Neural progenitor cell (in vitro differentiated cells): ENCODE data around the gene XPC. TPM values are rescaled to one million over a fixed set of nuclear protein-coding genes. Genes with fewer than 3 reads are reported as not detected.

Source experiments
- DNase-seq: peaks from one replicate; pipeline ENCODE4 v3.0.0-alpha.2; 2016; ENCODE audit warnings: low spot score
- H2AFZ ChIP-seq: fragments of 200-600 bp; sonication (generic); replicated peaks from 2 replicates; pipeline ENCODE4 v1.6.1; 2016; ENCODE audit warnings: antibody characterized with exemption
- H3F3A ChIP-seq: fragments of 200-600 bp; sonication (generic); 2 replicates; pipeline ENCODE4 v1.6.1; 2016; ENCODE audit warnings: antibody characterized with exemption, low read depth
- H3K27ac ChIP-seq: fragments of 200-600 bp; sonication (generic); 2 replicates; pipeline ENCODE4 v1.5.1; 2016; ENCODE audit warnings: mild to moderate bottlenecking
- H3K27me3 ChIP-seq: fragments of 200-600 bp; sonication (generic); 2 replicates; pipeline ENCODE4 v1.6.1; 2016; ENCODE audit warnings: mild to moderate bottlenecking, moderate library complexity
- H3K36me3 ChIP-seq: fragments of 200-600 bp; sonication (generic); 2 replicates; pipeline ENCODE4 v1.5.1; 2016
- H3K4me1 ChIP-seq: fragments of 200-600 bp; sonication (generic); 2 replicates; pipeline ENCODE4 v1.6.1; 2016; ENCODE audit warnings: mixed run types
- H3K4me2 ChIP-seq: fragments of 200-600 bp; sonication (generic); 2 replicates; pipeline ENCODE4 v1.6.1; 2016
- H3K4me3 ChIP-seq: fragments of 200-600 bp; sonication (generic); 2 replicates; pipeline ENCODE4 v1.5.1; 2016
- H3K79me2 ChIP-seq: fragments of 200-600 bp; sonication (generic); 2 replicates; pipeline ENCODE4 v1.6.1; 2016; ENCODE audit warnings: low read depth
- H3K9ac ChIP-seq: fragments of 200-600 bp; sonication (generic); 2 replicates; pipeline ENCODE4 v1.6.1; 2016
- H3K9me3 ChIP-seq: fragments of 200-600 bp; sonication (generic); 2 replicates; pipeline ENCODE4 v1.5.1; 2016; ENCODE audit warnings: low read depth
- H4K20me1 ChIP-seq: fragments of 200-600 bp; sonication (generic); 2 replicates; pipeline ENCODE4 v1.6.1; 2016; ENCODE audit warnings: low read depth
- H3K27ac Mint-ChIP-seq: 3 replicates; pipeline ENCODE4 v1.8.0; 2021; ENCODE audit warnings: mixed read lengths
- H3K27me3 Mint-ChIP-seq: 2 replicates; pipeline ENCODE4 v1.8.0; 2022; ENCODE audit warnings: low read depth, mild to moderate bottlenecking, inconsistent platforms, moderate library complexity, mixed read lengths; ENCODE audit not compliant: insufficient read depth
- H3K36me3 Mint-ChIP-seq: 3 replicates; pipeline ENCODE4 v1.8.0; 2021; ENCODE audit warnings: mixed read lengths
- H3K4me1 Mint-ChIP-seq: 3 replicates; pipeline ENCODE4 v1.8.0; 2021; ENCODE audit warnings: mixed read lengths
- H3K4me3 Mint-ChIP-seq: 3 replicates; pipeline ENCODE4 v1.8.0; 2021; ENCODE audit warnings: mild to moderate bottlenecking, moderate library complexity, mixed read lengths
- H3K9me3 Mint-ChIP-seq: 3 replicates; pipeline ENCODE4 v1.8.0; 2020; ENCODE audit warnings: mixed read lengths
- EZH2 ChIP-seq: fragments of 200-600 bp; sonication (generic); IDR thresholded peaks from 2 replicates; pipeline ENCODE4 v1.6.1; 2017; ENCODE audit warnings: antibody characterized with exemption, mild to moderate bottlenecking, moderate library complexity
- EZH2phosphoT487 ChIP-seq: fragments of 200-600 bp; sonication (generic); IDR thresholded peaks from 2 replicates; pipeline ENCODE4 v1.6.1; 2017; ENCODE audit warnings: antibody characterized with exemption
- total RNA-seq: library from RNA; depleted of rRNA; stranded (reverse); fragments of >200 nt; gene quantifications from 2 replicates; pipeline ENCODE4 v1.2.3, GENCODE V29; 2015; ENCODE audit warnings: low replicate concordance
- TF ChIP-seq, protein P1 (sequence below): fragments of 200-600 bp; sonication (generic); IDR thresholded peaks from 2 replicates; pipeline ENCODE4 v1.5.1; 2017; ENCODE audit warnings: antibody characterized with exemption, mild to moderate bottlenecking

Gene XPC
- total RNA-seq, 1 donor from 2014 or later: 44.1 TPM

DNA sequence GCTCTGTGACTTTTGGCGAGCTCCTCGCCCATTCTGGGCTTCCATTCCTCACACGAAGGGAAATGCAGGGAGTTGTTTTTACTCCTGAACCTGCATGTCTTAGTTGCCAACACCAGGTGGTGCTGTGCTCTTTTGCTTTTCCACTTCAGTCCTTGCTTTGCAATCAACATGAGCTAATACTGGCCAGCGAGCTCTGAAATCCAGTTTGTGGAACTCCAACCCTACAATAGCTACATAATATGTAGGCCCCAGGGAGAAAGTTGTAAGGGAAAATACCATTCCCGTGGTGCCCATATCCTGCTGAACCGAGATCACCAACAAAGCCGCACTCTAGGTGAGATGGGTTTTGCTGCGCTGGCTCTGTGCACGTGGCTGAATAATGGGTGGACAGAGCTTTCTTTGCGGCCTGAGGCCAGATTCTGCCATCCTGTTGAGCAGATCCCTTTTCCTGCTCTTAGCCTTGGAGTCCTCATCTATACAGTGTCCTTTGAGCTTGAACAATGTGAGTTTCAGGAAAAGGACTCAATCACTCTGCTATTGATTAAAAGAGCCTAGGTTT lies 25.2 kb upstream of the XPC start:
- H3K4me3 ChIP-seq: no peak overlapping the region
- no peaks in the 10 kb centered on the region for H3K36me3 ChIP-seq
- Mint-ChIP-seq H3K4me3 (no peak overlapping the region), H3K27me3 (no peaks in the 10 kb centered on the region), H3K36me3 (no peaks in the 10 kb centered on the region), H3K9me3 (no peaks in the 10 kb centered on the region), H3K27ac (no peak overlapping the region), H3K4me1 (no peaks in the 10 kb centered on the region)
- no peak overlapping the region for H3K27ac ChIP-seq
- H2AFZ ChIP-seq: peak overlapping the region; percentile 38
- DNase-seq: peak; percentile 75
- no peaks in the 10 kb centered on the region for H3K9me3 ChIP-seq
- no peaks in the 10 kb centered on the region for H3K4me1 ChIP-seq
- H3K27me3 ChIP-seq: no peaks in the 10 kb centered on the region
- no peaks in the 10 kb centered on the region for H4K20me1 ChIP-seq
- H3K79me2 ChIP-seq: no peaks in the 10 kb centered on the region
- no peak overlapping the region for H3K4me2 ChIP-seq
- no peak for TF ChIP-seq EZH2
- no peak for TF ChIP-seq EZH2phosphoT487
- TF ChIP-seq, protein P1, sequence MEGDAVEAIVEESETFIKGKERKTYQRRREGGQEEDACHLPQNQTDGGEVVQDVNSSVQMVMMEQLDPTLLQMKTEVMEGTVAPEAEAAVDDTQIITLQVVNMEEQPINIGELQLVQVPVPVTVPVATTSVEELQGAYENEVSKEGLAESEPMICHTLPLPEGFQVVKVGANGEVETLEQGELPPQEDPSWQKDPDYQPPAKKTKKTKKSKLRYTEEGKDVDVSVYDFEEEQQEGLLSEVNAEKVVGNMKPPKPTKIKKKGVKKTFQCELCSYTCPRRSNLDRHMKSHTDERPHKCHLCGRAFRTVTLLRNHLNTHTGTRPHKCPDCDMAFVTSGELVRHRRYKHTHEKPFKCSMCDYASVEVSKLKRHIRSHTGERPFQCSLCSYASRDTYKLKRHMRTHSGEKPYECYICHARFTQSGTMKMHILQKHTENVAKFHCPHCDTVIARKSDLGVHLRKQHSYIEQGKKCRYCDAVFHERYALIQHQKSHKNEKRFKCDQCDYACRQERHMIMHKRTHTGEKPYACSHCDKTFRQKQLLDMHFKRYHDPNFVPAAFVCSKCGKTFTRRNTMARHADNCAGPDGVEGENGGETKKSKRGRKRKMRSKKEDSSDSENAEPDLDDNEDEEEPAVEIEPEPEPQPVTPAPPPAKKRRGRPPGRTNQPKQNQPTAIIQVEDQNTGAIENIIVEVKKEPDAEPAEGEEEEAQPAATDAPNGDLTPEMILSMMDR: peak; percentile 84
- no peak overlapping the region for H3K9ac ChIP-seq
- H3F3A ChIP-seq: no peaks in the 10 kb centered on the region

DNA sequence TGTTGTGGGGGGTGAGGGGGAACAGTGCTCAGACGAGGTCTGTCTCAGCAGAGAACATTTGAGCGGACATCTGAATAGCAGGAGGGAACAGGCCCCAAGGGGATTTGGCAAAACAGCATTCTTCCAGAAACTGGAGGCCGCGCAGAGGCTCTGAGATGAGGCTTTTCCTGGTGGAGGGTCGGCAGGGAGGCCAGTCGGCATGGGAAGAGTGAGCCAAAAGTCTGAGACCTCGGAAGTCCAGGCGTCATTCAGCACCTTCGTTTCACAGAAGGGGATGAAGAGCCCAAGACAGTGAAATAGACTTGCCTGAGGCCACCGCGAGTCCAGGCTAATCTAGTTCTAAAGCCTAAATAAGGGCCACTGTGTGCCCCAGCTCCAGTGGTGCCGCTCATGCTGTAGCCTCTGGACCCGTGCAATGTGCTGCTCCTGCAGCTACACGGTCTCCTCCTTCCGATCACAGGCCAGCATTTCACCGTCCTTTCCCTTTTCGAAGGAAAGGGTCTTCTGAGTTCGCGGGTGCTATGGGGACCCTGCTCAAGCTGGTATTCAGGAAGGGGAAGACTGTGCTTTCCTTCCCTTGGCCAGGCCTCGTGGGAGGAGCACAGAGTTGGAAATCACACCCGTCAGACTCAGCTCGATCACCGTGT lies 24.6 kb upstream of the XPC start:
- Histone ChIP-seq H3K4me2 (no peak overlapping the region), H3K4me3 (no peak overlapping the region), H3K79me2 (no peaks in the 10 kb centered on the region), H3K4me1 (no peaks in the 10 kb centered on the region), H3K9ac (no peak overlapping the region), H3K36me3 (no peaks in the 10 kb centered on the region), H3F3A (no peaks in the 10 kb centered on the region), H3K27ac (no peak overlapping the region), H2AFZ (no peak overlapping the region), H4K20me1 (no peaks in the 10 kb centered on the region), H3K27me3 (no peaks in the 10 kb centered on the region), H3K9me3 (no peaks in the 10 kb centered on the region)
- H3K4me3 Mint-ChIP-seq: no peak overlapping the region
- H3K36me3 Mint-ChIP-seq: peaks cover 3% of the 10 kb centered on the region
- no peaks in the 10 kb centered on the region for H3K27me3 Mint-ChIP-seq
- H3K27ac Mint-ChIP-seq: no peak overlapping the region
- no peaks in the 10 kb centered on the region for H3K9me3 Mint-ChIP-seq
- H3K4me1 Mint-ChIP-seq: no peaks in the 10 kb centered on the region
- DNase-seq: no peak
- TF ChIP-seq, protein P1: no peak
- TF ChIP-seq EZH2phosphoT487 (no peak), EZH2 (no peak)

DNA sequence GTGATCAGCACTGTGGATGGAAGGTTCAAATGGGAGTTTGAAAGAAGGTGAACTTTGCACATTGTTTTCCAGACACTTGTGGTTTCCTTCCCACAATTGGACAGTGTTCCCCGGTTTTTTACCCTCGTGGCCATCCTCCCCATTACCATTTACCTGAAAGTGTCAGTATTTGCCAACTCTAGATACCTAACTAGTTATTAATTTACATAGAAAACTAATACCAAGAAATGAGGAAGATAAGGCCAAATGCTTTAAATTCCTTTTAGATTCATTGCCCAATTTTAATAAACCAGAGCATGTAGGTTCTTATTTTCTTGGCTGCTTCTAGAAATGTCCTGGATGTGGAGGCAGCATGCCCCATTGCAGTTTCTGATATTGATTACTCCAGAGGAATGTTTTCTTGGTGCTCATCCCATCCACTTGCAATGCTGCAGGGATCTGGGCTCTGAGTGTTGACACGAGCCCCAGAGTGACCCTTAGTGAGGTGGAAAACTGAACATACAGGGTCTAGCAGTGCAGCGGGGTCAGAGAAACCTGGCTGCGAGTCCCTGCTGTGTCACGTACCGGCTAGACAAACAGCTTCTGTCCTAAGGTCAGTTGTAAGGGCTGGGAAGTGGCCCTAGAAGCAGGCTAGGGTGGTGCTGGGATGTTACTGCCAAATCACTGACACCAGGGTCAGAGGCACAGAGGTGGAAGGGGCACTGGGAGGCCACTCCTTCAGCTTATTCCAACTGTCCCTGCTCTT lies 23.7 kb upstream of the XPC start:
- no peak overlapping the region for H3K4me3 ChIP-seq
- Mint-ChIP-seq H3K27ac (peak overlapping the region; percentile 12), H3K9me3 (no peaks in the 10 kb centered on the region), H3K36me3 (peaks cover 7% of the 10 kb centered on the region), H3K4me1 (no peaks in the 10 kb centered on the region), H3K27me3 (no peaks in the 10 kb centered on the region), H3K4me3 (no peak overlapping the region)
- TF ChIP-seq, protein P1: no peak
- no peak for TF ChIP-seq EZH2phosphoT487
- no peak for TF ChIP-seq EZH2
- H4K20me1 ChIP-seq: no peaks in the 10 kb centered on the region
- H3K27ac ChIP-seq: no peak overlapping the region
- H3K9me3 ChIP-seq: no peaks in the 10 kb centered on the region
- no peak overlapping the region for H2AFZ ChIP-seq
- H3F3A ChIP-seq: no peaks in the 10 kb centered on the region
- DNase-seq: no peak
- H3K4me2 ChIP-seq: no peak overlapping the region
- H3K4me1 ChIP-seq: no peaks in the 10 kb centered on the region
- no peaks in the 10 kb centered on the region for H3K36me3 ChIP-seq
- H3K27me3 ChIP-seq: no peaks in the 10 kb centered on the region
- no peak overlapping the region for H3K9ac ChIP-seq
- H3K79me2 ChIP-seq: peaks cover under 1% of the 10 kb centered on the region
